Right lobe of liver (tissue), 4 donors: Measurements from ENCODE around the gene DACH1.
A peak's percentile ranks its signal among the peaks of the same experiment; 100 is the strongest.

ENCODE experiments used
- POLR2A ChIP-seq: fragments of 450-650 bp; IDR thresholded peaks from one replicate; pipeline ENCODE4 v1.6.1; 2017; ENCODE audit warnings: antibody characterized with exemption, mild to moderate bottlenecking
- TF ChIP-seq, protein P1 (sequence below), 4 donors: fragments of 200-600 bp in 3 of 4; fragments of 450-650 bp in 1 of 4; IDR thresholded peaks; one replicate each; pipeline versions ENCODE4 v1.5.1 to v1.8.0; 2016 to 2022; ENCODE audit warnings: antibody characterized with exemption in 4 of 4, mild to moderate bottlenecking in 2 of 4
- donor health status: DM: no; HTN: no; CAD: no.
- donor health status: DM: no; HTN: no; CAD: no.
- donor health status: DM: no; HTN: yes; CAD: no.

DNA sequence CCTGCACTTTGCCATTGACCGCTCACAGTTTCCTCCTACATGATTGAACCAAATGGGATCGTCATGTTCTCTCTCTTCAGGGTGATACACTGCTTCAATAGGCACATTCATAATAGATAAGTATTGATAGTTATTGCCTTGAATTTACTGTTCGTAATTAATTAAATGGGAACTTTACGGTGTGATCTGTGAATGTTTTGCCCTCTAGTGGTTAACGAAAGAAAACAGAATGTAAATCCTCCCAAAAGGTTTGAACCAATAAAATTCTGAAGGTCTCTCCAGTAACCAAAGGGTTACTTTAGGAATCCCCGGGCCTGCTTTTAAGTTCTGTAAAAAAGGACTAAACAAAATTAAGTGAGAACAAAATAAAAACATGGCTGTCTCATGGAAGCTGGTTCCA is 389.3 kb downstream of the DACH1 start:
- TF ChIP-seq, protein P1, sequence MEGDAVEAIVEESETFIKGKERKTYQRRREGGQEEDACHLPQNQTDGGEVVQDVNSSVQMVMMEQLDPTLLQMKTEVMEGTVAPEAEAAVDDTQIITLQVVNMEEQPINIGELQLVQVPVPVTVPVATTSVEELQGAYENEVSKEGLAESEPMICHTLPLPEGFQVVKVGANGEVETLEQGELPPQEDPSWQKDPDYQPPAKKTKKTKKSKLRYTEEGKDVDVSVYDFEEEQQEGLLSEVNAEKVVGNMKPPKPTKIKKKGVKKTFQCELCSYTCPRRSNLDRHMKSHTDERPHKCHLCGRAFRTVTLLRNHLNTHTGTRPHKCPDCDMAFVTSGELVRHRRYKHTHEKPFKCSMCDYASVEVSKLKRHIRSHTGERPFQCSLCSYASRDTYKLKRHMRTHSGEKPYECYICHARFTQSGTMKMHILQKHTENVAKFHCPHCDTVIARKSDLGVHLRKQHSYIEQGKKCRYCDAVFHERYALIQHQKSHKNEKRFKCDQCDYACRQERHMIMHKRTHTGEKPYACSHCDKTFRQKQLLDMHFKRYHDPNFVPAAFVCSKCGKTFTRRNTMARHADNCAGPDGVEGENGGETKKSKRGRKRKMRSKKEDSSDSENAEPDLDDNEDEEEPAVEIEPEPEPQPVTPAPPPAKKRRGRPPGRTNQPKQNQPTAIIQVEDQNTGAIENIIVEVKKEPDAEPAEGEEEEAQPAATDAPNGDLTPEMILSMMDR (IDR thresholded peaks at IDR 0.05): peak; percentile 22 to 47 (median 38)
- no peak for TF ChIP-seq POLR2A
